ENCODE results near the gene PZP. TPM values are rescaled to one million over a fixed set of nuclear protein-coding genes. Genes with fewer than 3 reads are reported as not detected.

Gene PZP
- total and polyA plus RNA-seq, 9 of the 15 experiments (the other 6 are each of a cell fraction or from before 2014, with no cell fraction given) = 0.01 TPM; not detected in 8

GRCh38 chr12:9127484-9127883 lies 80.7 kb downstream of the PZP start:
- WGBS (ENCODE audit: insufficient coverage, low coverage, missing lambda C conversion rate) = 3% methylated on average over 12 of the region's 21 CpGs
- H3K27ac ChIP-seq (ENCODE audit: extremely low read depth, low read depth, low read length) = no peak overlapping the region
- ATAC-seq (no peak), DNase-seq (ENCODE audit: extremely low read depth in 1 of 4, low spot score in 3 of 4) (no peak), FAIRE-seq (no peak)
- no peak overlapping the region for H2AFZ ChIP-seq (ENCODE audit: low read depth, low read length)
- intact Hi-C loops (cut with micrococcal nuclease) (no loop called here), in situ Hi-C loops (cut with MboI) (no loop called here)
- no TSS peak for BruUV-seq (replicated peaks)
- H3K27me3 ChIP-seq (ENCODE audit: control insufficient read depth in 2 of 2, insufficient read depth in 2 of 2, low read length in 2 of 2) = peaks cover 18 to 29% of the 10 kb centered on the region in 2 experiments; a peak in 3 of 5 replicates
- no peaks in the 10 kb centered on the region for H3K9me1 ChIP-seq (ENCODE audit: control insufficient read depth, insufficient read depth, low read length)
- H3K9me3 ChIP-seq (replicated peaks; ENCODE audit: control insufficient read depth, insufficient read depth, low read depth, low read length) = no peaks in the 10 kb centered on the region
- peaks cover 0 to 4% of the 10 kb centered on the region in 2 experiments; a peak in 1 of 5 replicates for H3K4me1 ChIP-seq (replicated peaks in 1 of 2; ENCODE audit: control insufficient read depth in 2 of 2, insufficient read depth in 2 of 2, low read length in 2 of 2)
- ChIA-PET CTCF (ENCODE audit: low intra/inter-chr PET ratio) (no interaction called here), POLR2A (interaction anchor here (0.6 kb wide), 1 partner anchor 549 kb away, joined by 3 read pairs; no protein-coding TSS in a partner anchor)
- TF ChIP-seq STAG1 (CRISPR knock-in tag; IDR thresholded peaks at IDR 0.05; ENCODE audit: borderline replicate concordance) (no peak), POLR2H (tag; IDR thresholded peaks at IDR 0.05; ENCODE audit: low read depth) (no peak), FOS (IDR thresholded peaks at IDR 0.05; ENCODE audit: extremely low read depth, insufficient read length) (no peak), POLR3G (IDR thresholded peaks at IDR 0.05; ENCODE audit: extremely low read depth, insufficient read length, insufficient replicate concordance) (no peak), CREM (IDR thresholded peaks at IDR 0.05; ENCODE audit: low read depth) (no peak), SIRT6 (IDR thresholded peaks at IDR 0.05; ENCODE audit: low read depth, low read length) (no peak), ZBTB12 (CRISPR knock-in tag; IDR thresholded peaks at IDR 0.05) (no peak), ZNF121 (CRISPR knock-in tag; conservative IDR thresholded peaks at IDR 0.05) (no peak), ZNF324 (CRISPR knock-in tag; IDR thresholded peaks at IDR 0.05) (no peak), ZBTB8A (IDR thresholded peaks at IDR 0.05; ENCODE audit: partially characterized antibody) (no peak), CEBPZ (IDR thresholded peaks at IDR 0.05; ENCODE audit: borderline replicate concordance, low read depth, low read length) (no peak), MYNN (IDR thresholded peaks at IDR 0.05) (no peak), MYNN (CRISPR knock-in tag; IDR thresholded peaks at IDR 0.05) (no peak), ELF1 (tag; IDR thresholded peaks at IDR 0.05) (no peak), JUND (IDR thresholded peaks at IDR 0.05; ENCODE audit: borderline replicate concordance, low read depth, low read length) (no peak), JUND (tag; IDR thresholded peaks at IDR 0.05; ENCODE audit: borderline replicate concordance, low read depth, low read length) (no peak)
- no peaks in the 10 kb centered on the region for H3K36me3 ChIP-seq (ENCODE audit: control insufficient read depth, insufficient read depth, low read length)
- no peaks in the 10 kb centered on the region for H3K79me2 ChIP-seq (ENCODE audit: control insufficient read depth, insufficient read depth, low read length)
- no peaks in the 10 kb centered on the region for H4K20me1 ChIP-seq (replicated peaks; ENCODE audit: control insufficient read depth, insufficient read depth, low read length)
- no peak overlapping the region for H3K4me2 ChIP-seq (ENCODE audit: insufficient read depth, low read length)
- H3K4me3 ChIP-seq = no peak overlapping the region
- H3K9ac ChIP-seq (ENCODE audit: insufficient read depth in 1 of 2, low read depth in 2 of 2, low read length in 2 of 2) = no peak overlapping the region
